Loucy (cell line): ENCODE data around the gene GRID2.

ENCODE experiments used
- H2AFZ ChIP-seq: fragments of 200-600 bp; sonication (generic); 2 replicates; pipeline ENCODE4 v1.6.0; 2016; ENCODE audit warnings: antibody characterized with exemption, mild to moderate bottlenecking, low read length, moderate library complexity
- H3F3A ChIP-seq: fragments of 200-600 bp; 2 replicates; pipeline ENCODE4 v1.6.0; 2016; ENCODE audit warnings: antibody characterized with exemption, low read depth, mild to moderate bottlenecking
- H3K27me3 ChIP-seq: fragments of 200-600 bp; sonication (generic); 2 replicates; pipeline ENCODE4 v1.6.1; 2014; ENCODE audit warnings: low read length, mild to moderate bottlenecking; ENCODE audit not compliant: insufficient read depth, poor library complexity, severe bottlenecking
- H3K36me3 ChIP-seq: fragments of 200-600 bp; sonication (generic); 2 replicates; pipeline ENCODE4 v1.6.1; 2016; ENCODE audit warnings: low read length; ENCODE audit not compliant: insufficient read depth
- H3K4me1 ChIP-seq: fragments of 200-600 bp; sonication (generic); 2 replicates; pipeline ENCODE4 v1.5.1; 2014; ENCODE audit warnings: low read length, mild to moderate bottlenecking; ENCODE audit not compliant: insufficient read depth, poor library complexity, severe bottlenecking
- H3K4me2 ChIP-seq: fragments of 200-600 bp; sonication (generic); 2 replicates; pipeline ENCODE4 v1.6.0; 2014; ENCODE audit warnings: antibody characterized with exemption, low read length, low read depth, mild to moderate bottlenecking; ENCODE audit not compliant: poor library complexity, severe bottlenecking
- H3K4me3 ChIP-seq: fragments of 200-600 bp; sonication (generic); 2 replicates; pipeline ENCODE4 v1.5.1; 2014; ENCODE audit warnings: low read length, mild to moderate bottlenecking, mixed read lengths; ENCODE audit not compliant: poor library complexity, severe bottlenecking
- H3K79me2 ChIP-seq: fragments of 200-600 bp; sonication (generic); 2 replicates; pipeline ENCODE4 v1.6.1; 2014; ENCODE audit warnings: low read length; ENCODE audit not compliant: insufficient read depth
- H3K9ac ChIP-seq: fragments of 200-600 bp; sonication (generic); 2 replicates; pipeline ENCODE4 v1.6.0; 2014; ENCODE audit warnings: mild to moderate bottlenecking, low read depth, low read length, moderate library complexity; ENCODE audit not compliant: poor library complexity, severe bottlenecking
- H3K9me2 ChIP-seq: fragments of 200-600 bp; sonication (generic); replicated peaks from 2 replicates; pipeline ENCODE4 v1.6.1; 2016; ENCODE audit warnings: low read depth, low read length, mixed read lengths
- H3K9me3 ChIP-seq: fragments of 200-600 bp; sonication (generic); 2 replicates; pipeline ENCODE4 v1.6.1; 2014; ENCODE audit warnings: mild to moderate bottlenecking, antibody characterized with exemption, low read length, low read depth; ENCODE audit not compliant: insufficient read depth
- H4K20me1 ChIP-seq: fragments of 200-600 bp; sonication (generic); 2 replicates; pipeline ENCODE4 v1.6.0; 2014; ENCODE audit warnings: antibody characterized with exemption, low read length, mild to moderate bottlenecking; ENCODE audit not compliant: insufficient read depth, poor library complexity, severe bottlenecking
- CTCF ChIP-seq: fragments of 200-600 bp; sonication (generic); conservative IDR thresholded peaks from 2 replicates; pipeline ENCODE4 v1.5.1; 2014; ENCODE audit warnings: mild to moderate bottlenecking, antibody characterized with exemption, low read length
- EZH2phosphoT487 ChIP-seq: fragments of 200-600 bp; IDR thresholded peaks from 2 replicates; pipeline ENCODE4 v1.6.1; 2018; ENCODE audit warnings: antibody characterized with exemption, mild to moderate bottlenecking, moderate library complexity, borderline replicate concordance

The GRID2 gene

GRCh38 chr4:93029769-93030168 lies 726.0 kb downstream of the GRID2 start:
- no peaks in the 10 kb centered on the region for H3F3A ChIP-seq
- no peaks in the 10 kb centered on the region for H3K9me3 ChIP-seq
- TF ChIP-seq CTCF = no peak
- no peaks in the 10 kb centered on the region for H4K20me1 ChIP-seq
- no peaks in the 10 kb centered on the region for H3K9me2 ChIP-seq
- H3K9ac ChIP-seq = no peak overlapping the region
- no peaks in the 10 kb centered on the region for H3K4me1 ChIP-seq
- H3K36me3 ChIP-seq = no peaks in the 10 kb centered on the region
- no peak overlapping the region for H3K4me2 ChIP-seq
- no peak overlapping the region for H2AFZ ChIP-seq
- H3K4me3 ChIP-seq = no peak overlapping the region
- no peaks in the 10 kb centered on the region for H3K79me2 ChIP-seq
- H3K27me3 ChIP-seq = no peaks in the 10 kb centered on the region

DNA sequence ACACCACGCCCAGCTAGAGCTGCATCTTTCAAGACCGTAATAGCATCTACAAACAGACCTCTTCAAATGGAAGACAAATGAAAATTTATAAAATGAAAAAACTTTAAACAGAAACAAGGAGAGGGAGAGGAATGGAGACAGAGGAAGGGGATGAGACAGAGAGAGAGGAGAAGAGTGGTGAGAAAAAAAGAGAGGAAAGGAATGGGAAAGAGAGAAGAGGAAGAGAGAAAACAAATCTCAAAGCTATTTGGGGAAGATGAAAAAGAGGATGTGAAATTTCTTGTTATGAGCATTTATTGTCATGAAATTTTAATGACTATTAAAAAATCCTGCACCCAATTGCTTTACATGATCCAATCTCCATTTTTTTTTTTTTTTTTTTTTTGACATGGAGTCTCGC lies 726.9 kb downstream of the GRID2 start:
- no peaks in the 10 kb centered on the region for H3K9me2 ChIP-seq
- no peak for TF ChIP-seq EZH2phosphoT487
- no peaks in the 10 kb centered on the region for H3F3A ChIP-seq
- H3K4me1 ChIP-seq = no peaks in the 10 kb centered on the region
- H3K79me2 ChIP-seq = no peaks in the 10 kb centered on the region
- H2AFZ ChIP-seq = no peak overlapping the region
- no peaks in the 10 kb centered on the region for H4K20me1 ChIP-seq
- H3K4me3 ChIP-seq = no peak overlapping the region
- no peaks in the 10 kb centered on the region for H3K9me3 ChIP-seq
- H3K4me2 ChIP-seq = no peak overlapping the region
- no peaks in the 10 kb centered on the region for H3K27me3 ChIP-seq
- no peak overlapping the region for H3K9ac ChIP-seq
- no peaks in the 10 kb centered on the region for H3K36me3 ChIP-seq

DNA sequence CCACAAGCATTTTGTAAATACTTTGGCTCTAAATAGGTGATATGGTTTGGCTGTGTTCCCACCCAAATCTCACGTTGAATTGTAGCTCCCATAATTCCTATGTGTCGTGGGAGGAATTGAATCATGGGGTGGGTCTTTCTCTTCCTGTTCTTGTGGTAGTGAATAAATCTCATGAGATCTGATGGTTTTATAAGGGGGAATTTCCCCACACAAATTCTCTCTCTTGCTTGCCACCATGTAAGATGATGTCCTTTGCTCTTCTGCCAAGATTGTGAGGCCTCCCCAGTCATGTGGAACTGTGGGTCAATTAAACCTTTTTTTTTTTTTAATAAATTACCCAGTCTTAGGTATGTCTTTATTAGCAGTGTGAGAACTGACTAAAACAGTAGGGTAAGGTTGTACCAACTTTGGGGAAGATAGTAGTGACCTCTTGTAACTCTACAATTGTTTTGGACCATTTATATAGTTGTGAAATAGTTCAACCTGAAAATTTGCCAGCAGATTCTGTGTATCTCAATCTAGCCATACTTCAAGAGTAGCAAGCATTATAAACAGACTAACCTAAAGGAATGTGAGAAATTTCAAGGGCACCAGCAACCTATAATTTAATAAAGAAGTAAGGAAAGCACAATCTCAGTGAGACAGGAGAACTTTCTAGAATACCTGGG lies 727.8 kb downstream of the GRID2 start:
- Histone ChIP-seq H3K36me3 (no peaks in the 10 kb centered on the region), H3F3A (no peaks in the 10 kb centered on the region), H3K4me2 (no peak overlapping the region), H3K27me3 (no peaks in the 10 kb centered on the region), H3K4me1 (no peaks in the 10 kb centered on the region), H3K4me3 (no peak overlapping the region), H4K20me1 (no peaks in the 10 kb centered on the region), H3K79me2 (no peaks in the 10 kb centered on the region), H3K9me3 (no peaks in the 10 kb centered on the region), H2AFZ (no peak overlapping the region), H3K9ac (no peak overlapping the region), H3K9me2 (no peaks in the 10 kb centered on the region)
- TF ChIP-seq EZH2phosphoT487 (no peak), CTCF (no peak)

GRCh38 chr4:93042746-93043145 lies 739.0 kb downstream of the GRID2 start:
- H2AFZ ChIP-seq = no peak overlapping the region
- no peak overlapping the region for H3K9ac ChIP-seq
- no peak overlapping the region for H3K4me2 ChIP-seq
- no peaks in the 10 kb centered on the region for H3K4me1 ChIP-seq
- H3K4me3 ChIP-seq = no peak overlapping the region
- no peaks in the 10 kb centered on the region for H3K9me2 ChIP-seq
- no peaks in the 10 kb centered on the region for H3K79me2 ChIP-seq
- no peaks in the 10 kb centered on the region for H4K20me1 ChIP-seq
- no peaks in the 10 kb centered on the region for H3K36me3 ChIP-seq
- TF ChIP-seq CTCF (no peak), EZH2phosphoT487 (no peak)
- no peaks in the 10 kb centered on the region for H3K27me3 ChIP-seq
- H3F3A ChIP-seq = no peaks in the 10 kb centered on the region
- H3K9me3 ChIP-seq = no peaks in the 10 kb centered on the region
